ENCODE results near the gene TCL1B. TPM values are rescaled to one million over a fixed set of nuclear protein-coding genes. Genes with fewer than 3 reads are reported as not detected.

The TCL1B gene
- total RNA-seq, 6 experiments from 2014 or later = not detected

- no peak overlapping the region for H3K4me3 Mint-ChIP-seq
- no peaks in the 10 kb centered on the region for H3K4me1 Mint-ChIP-seq (ENCODE audit: low read depth)
- TF ChIP-seq CTCF (IDR thresholded peaks at IDR 0.05) = no peak
- no peak for DNase-seq
- peaks cover 2% of the 10 kb centered on the region for H3K27me3 Mint-ChIP-seq (ENCODE audit: insufficient read depth)
- no peak overlapping the region for H3K27ac Mint-ChIP-seq
- no peaks in the 10 kb centered on the region for H3K36me3 Mint-ChIP-seq (ENCODE audit: low read depth)
- H3K9me3 Mint-ChIP-seq = peaks cover 17% of the 10 kb centered on the region
Measured at GRCh38 chr14:95697764-95698163, 11.5 kb downstream of the TCL1B start.

- Mint-ChIP-seq H3K27ac (no peak overlapping the region), H3K9me3 (peaks cover 13% of the 10 kb centered on the region), H3K4me3 (no peak overlapping the region), H3K36me3 (ENCODE audit: low read depth) (no peaks in the 10 kb centered on the region), H3K4me1 (ENCODE audit: low read depth) (no peaks in the 10 kb centered on the region), H3K27me3 (ENCODE audit: insufficient read depth) (peaks cover 2% of the 10 kb centered on the region)
- DNase-seq = no peak
- no peak for TF ChIP-seq CTCF (IDR thresholded peaks at IDR 0.05)
Measured at GRCh38 chr14:95698287-95698686, 12.1 kb downstream of the TCL1B start.

- Mint-ChIP-seq H3K4me3 (no peak overlapping the region), H3K9me3 (peaks cover 9% of the 10 kb centered on the region), H3K4me1 (ENCODE audit: low read depth) (no peaks in the 10 kb centered on the region), H3K27ac (no peak overlapping the region), H3K27me3 (ENCODE audit: insufficient read depth) (peaks cover 2% of the 10 kb centered on the region), H3K36me3 (ENCODE audit: low read depth) (no peaks in the 10 kb centered on the region)
- no peak for DNase-seq
- TF ChIP-seq CTCF (IDR thresholded peaks at IDR 0.05) = no peak
Measured at GRCh38 chr14:95699412-95699811, 13.2 kb downstream of the TCL1B start.

- Mint-ChIP-seq H3K4me3 (no peak overlapping the region), H3K9me3 (peaks cover 6% of the 10 kb centered on the region; the same call in 1 of the 2 replicates), H3K27me3 (ENCODE audit: insufficient read depth) (peaks cover 2% of the 10 kb centered on the region), H3K4me1 (ENCODE audit: low read depth) (no peaks in the 10 kb centered on the region), H3K27ac (no peak overlapping the region), H3K36me3 (ENCODE audit: low read depth) (no peaks in the 10 kb centered on the region)
- TF ChIP-seq CTCF (IDR thresholded peaks at IDR 0.05) = no peak
- DNase-seq = no peak
Measured at GRCh38 chr14:95700221-95700976, 14.2 kb downstream of the TCL1B start.

- H3K4me1 Mint-ChIP-seq (ENCODE audit: low read depth) = no peaks in the 10 kb centered on the region
- peaks cover 2% of the 10 kb centered on the region for H3K27me3 Mint-ChIP-seq (ENCODE audit: insufficient read depth)
- no peak for DNase-seq
Measured at GRCh38 chr14:95701846-95702221, 15.6 kb downstream of the TCL1B start.

More at GRCh38 chr14:95701846-95702221, 15.6 kb downstream of the TCL1B start:
- H3K36me3 Mint-ChIP-seq (ENCODE audit: low read depth) = no peaks in the 10 kb centered on the region
- H3K4me3 Mint-ChIP-seq = no peak overlapping the region
- no peak overlapping the region; the same call in 1 of the 2 replicates for H3K27ac Mint-ChIP-seq
- TF ChIP-seq CTCF (IDR thresholded peaks at IDR 0.05) = no peak
- peaks cover 7% of the 10 kb centered on the region for H3K9me3 Mint-ChIP-seq
